B cell (primary cell): ENCODE results near the gene MRPL24. TPM values are rescaled to one million over a fixed set of nuclear protein-coding genes. Genes with fewer than 3 reads are reported as not detected.

Experiments
- ATAC-seq: fragments of 200-7000 bp; cut with Tn5 transposase; one replicate; pipeline ENCODE4 v1.10.0; 2021; ENCODE audit warnings: low read depth, mild to moderate bottlenecking, moderate number of reproducible peaks, moderate library complexity
- CTCF ChIA-PET: fragments of 350-600 bp; sonication (Branson Sonifier 250); formaldehyde crosslinking; loops from one replicate; lab custom pipeline; 2021; ENCODE audit warnings: antibody characterized with exemption, inconsistent platforms; lab: Charles Lee
- POLR2A ChIA-PET: fragments of 350-600 bp; sonication (Branson Sonifier 250); formaldehyde crosslinking; loops from one replicate; lab custom pipeline; 2021; ENCODE audit warnings: antibody characterized with exemption; lab: Charles Lee
- DNase-seq: peaks from one replicate; pipeline ENCODE4 v3.0.0; 2013
- H2AFZ ChIP-seq: 2 replicates; pipeline ENCODE4 v1.6.1; 2012; ENCODE audit warnings: mild to moderate bottlenecking, low read depth, low read length; ENCODE audit not compliant: insufficient read depth, poor library complexity, severe bottlenecking
- H3K27ac ChIP-seq, 2 donors: 1 replicate in 1 of 2; 2 replicates in 1 of 2; pipeline ENCODE4 v1.5.1; 2012 to 2013; ENCODE audit warnings: low read length in 2 of 2, mild to moderate bottlenecking in 2 of 2, moderate library complexity in 1 of 2
- H3K27me3 ChIP-seq, 4 experiments: fragments of 200-600 bp in 1 of 4; sonication (generic) in 1 of 4; replicated peaks in 1 of 4; 1 replicate in 2 of 4; 2 replicates in 2 of 4; pipeline versions ENCODE4 v1.6.1 to v1.7.0; 2013 to 2016; ENCODE audit warnings: low read length in 3 of 4, mild to moderate bottlenecking in 2 of 4, mixed read lengths in 1 of 4, moderate library complexity in 1 of 4; ENCODE audit not compliant: insufficient read depth in 4 of 4, control insufficient read depth in 3 of 4; ENCODE audit errors: control extremely low read depth in 1 of 4
- H3K36me3 ChIP-seq, 2 experiments: replicated peaks in 1 of 2; 1 replicate in 1 of 2; 2 replicates in 1 of 2; pipeline versions ENCODE4 v1.6.1 to v1.7.1; 2013; ENCODE audit warnings: low read length in 1 of 2; ENCODE audit not compliant: insufficient read depth in 2 of 2, control insufficient read depth in 1 of 2; ENCODE audit errors: control extremely low read depth in 1 of 2, extremely low read depth in 1 of 2
- H3K4me1 ChIP-seq, 2 donors: fragments of 200-600 bp in 1 of 2; sonication (generic) in 1 of 2; 1 replicate in 1 of 2; 2 replicates in 1 of 2; pipeline versions ENCODE4 v1.5.1 to v1.6.1; 2013 to 2017; ENCODE audit warnings: low read length in 2 of 2; ENCODE audit not compliant: control insufficient read depth in 2 of 2, insufficient read depth in 2 of 2
- H3K4me2 ChIP-seq: replicated peaks from 2 replicates; pipeline ENCODE3; 2012; ENCODE audit warnings: mild to moderate bottlenecking, low read depth, low read length; ENCODE audit not compliant: poor library complexity, severe bottlenecking
- H3K4me3 ChIP-seq, 5 experiments: fragments of 200-600 bp in 1 of 5; sonication (generic) in 1 of 5; 1 replicate in 3 of 5; 2 replicates in 2 of 5; pipeline versions ENCODE4 v1.5.1 to v1.7.0; 2011 to 2016; ENCODE audit warnings: low read length in 4 of 5, mild to moderate bottlenecking in 4 of 5, low read depth in 2 of 5, control low read depth in 1 of 5, moderate library complexity in 1 of 5; ENCODE audit not compliant: insufficient read depth in 1 of 5; ENCODE audit errors: control extremely low read depth in 1 of 5, extremely low read depth in 1 of 5
- H3K79me2 ChIP-seq: fragments of 200-600 bp; sonication (generic); one replicate; pipeline ENCODE4 v1.6.0; 2016; ENCODE audit warnings: low read length; ENCODE audit not compliant: control insufficient read depth, insufficient read depth
- H3K9ac ChIP-seq: fragments of 200-600 bp; sonication (generic); 2 replicates; pipeline ENCODE4 v1.6.1; 2017; ENCODE audit warnings: mild to moderate bottlenecking, low read length, moderate library complexity
- H3K9me3 ChIP-seq, 3 donors: one replicate each; pipeline versions ENCODE4 v1.6.1 to v1.7.1; 2013; ENCODE audit warnings: low read length in 2 of 3; ENCODE audit not compliant: control insufficient read depth in 2 of 3, insufficient read depth in 1 of 3; ENCODE audit errors: control extremely low read depth in 1 of 3
- H4K20me1 ChIP-seq: 2 replicates; pipeline ENCODE4 v1.6.0; 2012; ENCODE audit warnings: mild to moderate bottlenecking, low read length; ENCODE audit not compliant: insufficient read depth, control insufficient read depth, poor library complexity, severe bottlenecking
- H3K27ac Mint-ChIP-seq: one replicate; pipeline ENCODE4 v1.8.0; 2021; ENCODE audit warnings: mixed read lengths
- H3K27me3 Mint-ChIP-seq: one replicate; pipeline ENCODE4 v1.8.0; 2021; ENCODE audit warnings: mixed read lengths
- H3K4me1 Mint-ChIP-seq: one replicate; pipeline ENCODE4 v1.8.0; 2021; ENCODE audit warnings: mixed read lengths
- H3K4me3 Mint-ChIP-seq: one replicate; pipeline ENCODE4 v1.8.0; 2021; ENCODE audit warnings: mixed read lengths
- H3K9me3 Mint-ChIP-seq: one replicate; pipeline ENCODE4 v1.8.0; 2022; ENCODE audit warnings: mixed read lengths; ENCODE audit not compliant: insufficient read depth
- CTCF ChIP-seq: fragments of 200-600 bp; IDR thresholded peaks from one replicate; pipeline ENCODE4 v1.8.0; 2022; ENCODE audit warnings: antibody characterized with exemption, mild to moderate bottlenecking
- EZH2 ChIP-seq: IDR thresholded peaks from 2 replicates; pipeline ENCODE4 v1.6.1; 2012; ENCODE audit warnings: borderline replicate concordance, low read depth, mild to moderate bottlenecking, moderate library complexity, low read length; ENCODE audit not compliant: insufficient read depth, poor library complexity, severe bottlenecking
- WGBS: methylation state at CpG from one replicate; pipeline ENCODE4 v1.1.5; 2013; ENCODE audit warnings: missing lambda C conversion rate; ENCODE audit not compliant: insufficient coverage; 5-methylcytosine and 5-hydroxymethylcytosine counted together
- intact Hi-C: fragments of 100-400 bp; cut with micrococcal nuclease; formaldehyde crosslinking; loops from one replicate; pipeline ENCODE4 v1.10.0; 2022
- polyA plus RNA-seq: library from polyadenylated mRNA; depleted of rRNA; stranded (reverse); fragments of >200 nt; gene quantifications from 2 replicates; pipeline ENCODE4 v1.2.3, GENCODE V29; 2012
- total RNA-seq, 2 donors: library from RNA; stranded (reverse); fragments of 120-200 nt in 1 of 2; gene quantifications; 1 replicate in 1 of 2; 2 replicates in 1 of 2; pipeline versions ENCODE4 v1.2.3 to v1.2.4, GENCODE V29; 2013 to 2022

Gene MRPL24
- total and polyA plus RNA-seq, 2 donors (not counting 1 experiment from before 2014, with no cell fraction given), result 34.6 to 39.4 TPM

GRCh38 chr1:156692925-156693847, 47.7 kb downstream of the MRPL24 start:
- Mint-ChIP-seq H3K9me3 (no peaks in the 10 kb centered on the region), H3K4me1 (peaks cover 16% of the 10 kb centered on the region), H3K27ac (no peak overlapping the region), H3K4me3 (no peak overlapping the region), H3K27me3 (peaks cover 59% of the 10 kb centered on the region)
- intact Hi-C loops, result no loop called here
- peaks cover 0 to 75% (median 35%) of the 10 kb centered on the region in 4 experiments for H3K27me3 ChIP-seq
- H3K27ac ChIP-seq, result no peak overlapping the region
- POLR2A ChIA-PET, result no interaction called here
- ATAC-seq (no peak), DNase-seq (no peak)
- H4K20me1 ChIP-seq, result no peaks in the 10 kb centered on the region
- no peak overlapping the region for H3K9ac ChIP-seq
- H3K4me1 ChIP-seq, result peaks cover 11 to 21% of the 10 kb centered on the region in 2 donors
- H3K4me3 ChIP-seq, result no peak overlapping the region
- peaks cover 0 to 3% (median 0%) of the 10 kb centered on the region in 3 donors for H3K9me3 ChIP-seq
- WGBS, result 41% methylated on average over 15 of the region's 16 CpGs
- CTCF ChIA-PET, result interaction anchor here (4.4 to 7.0 kb wide), 4 partner anchors 13 to 198 kb away, joined by 80 to 245 read pairs (median 92); partner anchors contain the start of genes CRABP2, ISG20L2, METTL25B and NTRK1
- H2AFZ ChIP-seq, result no peak overlapping the region
- H3K4me2 ChIP-seq, result no peak overlapping the region
- no peaks in the 10 kb centered on the region for H3K79me2 ChIP-seq
- TF ChIP-seq EZH2 (no peak), CTCF (no peak)
- no peaks in the 10 kb centered on the region for H3K36me3 ChIP-seq
